ENCODE results near the gene TSPAN14. TPM values are rescaled to one million over a fixed set of nuclear protein-coding genes. Genes with fewer than 3 reads are reported as not detected.

TSPAN14 gene
- total RNA-seq, 1 experiment from 2014 or later: 46.9 TPM

DNA sequence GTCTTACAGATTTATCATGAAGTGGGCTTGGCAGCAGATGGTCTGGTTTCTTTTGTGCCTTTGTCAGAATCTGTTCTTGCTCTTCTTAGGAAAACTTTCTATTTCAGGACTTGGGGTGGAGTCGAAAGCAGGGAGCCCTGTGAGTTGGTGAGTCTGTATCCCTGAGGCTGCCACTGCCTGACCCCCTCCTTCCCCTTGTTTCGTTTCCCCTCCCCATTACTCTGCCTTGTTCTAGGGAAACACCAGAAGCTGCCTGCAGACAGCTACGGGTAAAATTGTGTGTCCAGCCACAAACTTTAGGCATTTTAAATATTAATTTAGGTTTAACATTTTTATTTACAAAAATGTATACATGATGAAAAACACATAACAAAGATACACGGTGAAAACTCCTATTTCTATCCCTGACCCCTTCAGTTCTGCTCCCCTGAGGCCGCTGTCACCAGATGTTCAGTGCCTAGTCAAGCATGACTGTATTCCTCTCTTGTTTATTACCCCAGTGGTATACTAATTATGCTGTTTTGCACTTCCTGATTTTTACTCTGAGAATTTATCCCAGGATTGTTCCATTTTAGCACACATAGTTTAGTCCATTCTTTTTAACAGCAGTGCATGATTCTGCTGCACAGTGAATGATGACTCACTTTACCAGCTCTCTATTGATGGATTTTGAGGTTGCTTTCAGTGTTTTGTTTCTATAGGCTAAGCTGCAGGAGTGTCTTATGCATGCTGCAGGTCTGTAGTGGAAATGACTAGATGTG, 9.1 kb downstream of the TSPAN14 start:
- H3K9me3 Mint-ChIP-seq (ENCODE audit: unreplicated experiment): no peaks in the 10 kb centered on the region
- H3K27ac Mint-ChIP-seq (ENCODE audit: low read depth, unreplicated experiment): peak overlapping the region; percentile 87
- H3K4me1 Mint-ChIP-seq (ENCODE audit: insufficient read depth, unreplicated experiment): peaks cover 73% of the 10 kb centered on the region
- intact Hi-C loops (cut with micrococcal nuclease): no loop called here
- no peaks in the 10 kb centered on the region for H3K27me3 Mint-ChIP-seq (ENCODE audit: insufficient read depth, unreplicated experiment)
- no peak for DNase-seq (ENCODE audit: unreplicated experiment)
- POLR2A ChIA-PET: interaction anchor here (0.8 to 12.8 kb wide), 7 partner anchors 7 to 47 kb away, joined by 3 to 225 read pairs (median 6); no protein-coding TSS in a partner anchor
- no TSS peak for BruUV-seq (replicated peaks)
- H3K4me3 Mint-ChIP-seq (ENCODE audit: unreplicated experiment): peak overlapping the region; percentile 57
- TF ChIP-seq, protein P1, sequence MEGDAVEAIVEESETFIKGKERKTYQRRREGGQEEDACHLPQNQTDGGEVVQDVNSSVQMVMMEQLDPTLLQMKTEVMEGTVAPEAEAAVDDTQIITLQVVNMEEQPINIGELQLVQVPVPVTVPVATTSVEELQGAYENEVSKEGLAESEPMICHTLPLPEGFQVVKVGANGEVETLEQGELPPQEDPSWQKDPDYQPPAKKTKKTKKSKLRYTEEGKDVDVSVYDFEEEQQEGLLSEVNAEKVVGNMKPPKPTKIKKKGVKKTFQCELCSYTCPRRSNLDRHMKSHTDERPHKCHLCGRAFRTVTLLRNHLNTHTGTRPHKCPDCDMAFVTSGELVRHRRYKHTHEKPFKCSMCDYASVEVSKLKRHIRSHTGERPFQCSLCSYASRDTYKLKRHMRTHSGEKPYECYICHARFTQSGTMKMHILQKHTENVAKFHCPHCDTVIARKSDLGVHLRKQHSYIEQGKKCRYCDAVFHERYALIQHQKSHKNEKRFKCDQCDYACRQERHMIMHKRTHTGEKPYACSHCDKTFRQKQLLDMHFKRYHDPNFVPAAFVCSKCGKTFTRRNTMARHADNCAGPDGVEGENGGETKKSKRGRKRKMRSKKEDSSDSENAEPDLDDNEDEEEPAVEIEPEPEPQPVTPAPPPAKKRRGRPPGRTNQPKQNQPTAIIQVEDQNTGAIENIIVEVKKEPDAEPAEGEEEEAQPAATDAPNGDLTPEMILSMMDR (IDR thresholded peaks at IDR 0.05; ENCODE audit: unreplicated experiment): no peak
- peaks cover 7% of the 10 kb centered on the region for H3K36me3 Mint-ChIP-seq (ENCODE audit: insufficient read depth, unreplicated experiment)
- CTCF ChIA-PET: interaction anchor here (0.5 to 33.7 kb wide), 5 partner anchors 9 to 381 kb away, joined by 3 to 923 read pairs (median 3); no protein-coding TSS in a partner anchor

DNA sequence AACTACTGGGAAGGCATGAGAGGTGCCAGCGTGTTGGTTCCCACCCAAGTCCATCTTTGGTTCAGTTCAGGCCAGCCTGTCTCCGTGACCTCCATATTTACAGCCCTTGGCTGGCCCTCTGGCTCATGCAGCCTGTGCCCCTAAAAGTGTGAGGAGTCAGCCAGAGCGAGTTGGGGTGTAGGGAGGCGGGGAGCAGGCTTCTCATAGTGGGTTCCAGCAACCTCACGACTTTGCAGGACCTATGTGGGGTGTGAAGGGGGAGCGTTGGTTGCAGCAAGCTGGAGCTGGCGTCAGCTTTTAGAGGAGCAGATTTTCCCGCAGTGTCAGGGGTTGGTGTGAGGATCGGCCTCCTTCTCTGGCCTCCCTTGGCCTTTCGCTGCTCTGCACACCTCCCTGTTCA, 9.8 kb downstream of the TSPAN14 start:
- ChIA-PET CTCF (interaction anchor here (0.5 to 33.7 kb wide), 5 partner anchors 11 to 382 kb away, joined by 3 to 923 read pairs (median 3); no protein-coding TSS in a partner anchor), POLR2A (interaction anchor here (1.6 to 12.8 kb wide), 6 partner anchors 6 to 41 kb away, joined by 3 to 225 read pairs (median 93); partner anchors contain the start of gene TSPAN14)
- Mint-ChIP-seq H3K4me3 (ENCODE audit: unreplicated experiment) (peak overlapping the region; percentile 57), H3K9me3 (ENCODE audit: unreplicated experiment) (no peaks in the 10 kb centered on the region), H3K4me1 (ENCODE audit: insufficient read depth, unreplicated experiment) (peaks cover 67% of the 10 kb centered on the region), H3K36me3 (ENCODE audit: insufficient read depth, unreplicated experiment) (peaks cover 13% of the 10 kb centered on the region), H3K27ac (ENCODE audit: low read depth, unreplicated experiment) (peak overlapping the region; percentile 87), H3K27me3 (ENCODE audit: insufficient read depth, unreplicated experiment) (no peaks in the 10 kb centered on the region)
- DNase-seq (ENCODE audit: unreplicated experiment): no peak
- intact Hi-C loops (cut with micrococcal nuclease): no loop called here
- TF ChIP-seq, protein P1 (IDR thresholded peaks at IDR 0.05; ENCODE audit: unreplicated experiment): no peak
- BruUV-seq (replicated peaks): no TSS peak

DNA sequence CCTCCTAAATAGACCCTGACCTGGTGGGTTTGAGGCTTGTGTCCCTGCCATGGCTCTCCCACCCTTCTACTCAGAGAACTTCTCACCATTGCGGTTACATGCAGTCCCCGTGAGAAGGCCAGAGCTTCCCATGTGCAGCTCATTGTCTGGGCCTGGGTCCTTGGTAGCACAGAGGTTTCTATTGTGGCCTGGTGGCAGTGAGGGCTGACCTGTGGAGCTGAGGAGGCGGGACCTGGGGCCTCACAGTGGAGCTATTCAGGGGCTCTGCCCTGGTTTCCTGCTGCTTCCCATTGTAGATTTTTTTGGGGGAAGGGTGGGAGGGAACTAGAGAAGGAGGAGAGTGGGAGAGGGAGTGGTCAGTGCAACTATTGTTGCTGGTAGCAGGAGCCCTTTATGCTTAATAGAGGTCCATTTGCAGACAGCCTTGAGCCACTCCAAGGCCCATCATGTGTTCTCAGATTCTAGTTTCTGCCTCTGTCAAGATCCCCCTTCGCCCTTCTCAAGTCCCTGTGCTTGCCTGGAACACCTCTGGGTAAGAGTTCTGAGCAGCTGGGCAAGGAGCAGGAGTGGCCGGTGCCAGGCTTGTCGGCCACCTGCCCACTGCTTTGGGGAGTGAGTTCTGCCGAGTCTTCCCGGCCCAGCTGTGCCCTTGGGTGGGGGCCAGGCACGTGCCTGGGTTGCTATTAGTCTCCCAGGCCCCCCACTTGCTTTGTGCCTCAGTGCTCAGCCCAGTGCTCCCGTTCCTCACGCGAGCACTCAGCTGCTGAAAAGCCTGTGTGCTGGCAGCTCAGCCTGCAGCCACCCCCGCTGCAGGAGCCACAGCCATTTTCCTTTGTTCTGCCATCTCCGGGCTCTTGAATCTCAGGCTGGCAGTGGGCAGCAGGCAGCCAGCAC, 10.7 kb downstream of the TSPAN14 start:
- CTCF ChIA-PET: interaction anchor here (0.6 to 33.7 kb wide), 4 partner anchors 21 to 123 kb away, joined by 3 to 923 read pairs (median 15); no protein-coding TSS in a partner anchor
- no peaks in the 10 kb centered on the region for H3K27me3 Mint-ChIP-seq (ENCODE audit: insufficient read depth, unreplicated experiment)
- POLR2A ChIA-PET: interaction anchor here (0.6 to 12.8 kb wide), 5 partner anchors 5 to 289 kb away, joined by 3 to 225 read pairs (median 174); partner anchors contain the start of gene TSPAN14
- intact Hi-C loops (cut with micrococcal nuclease): no loop called here
- peaks cover 65% of the 10 kb centered on the region for H3K4me1 Mint-ChIP-seq (ENCODE audit: insufficient read depth, unreplicated experiment)
- no peaks in the 10 kb centered on the region for H3K9me3 Mint-ChIP-seq (ENCODE audit: unreplicated experiment)
- peaks cover 20% of the 10 kb centered on the region for H3K36me3 Mint-ChIP-seq (ENCODE audit: insufficient read depth, unreplicated experiment)
- no peak for DNase-seq (ENCODE audit: unreplicated experiment)
- TF ChIP-seq, protein P1 (IDR thresholded peaks at IDR 0.05; ENCODE audit: unreplicated experiment): no peak
- no peak overlapping the region for H3K4me3 Mint-ChIP-seq (ENCODE audit: unreplicated experiment)
- no peak overlapping the region for H3K27ac Mint-ChIP-seq (ENCODE audit: low read depth, unreplicated experiment)
- BruUV-seq (replicated peaks): no TSS peak
